Astrocyte of the hippocampus (primary cell): ENCODE measurements around the gene HAVCR1.
"Not testable (repeated sequence)": the region's sequence is repeated elsewhere in the genome, so short reads cannot be mapped to it uniquely, and the experiment has no call there.

Experiments used
- DNase-seq: peaks from one replicate; pipeline ENCODE4 v3.0.0; 2011; ENCODE audit warnings: low read depth, low spot score

HAVCR1 gene

GRCh38 chr5:157050050-157050449 lies 8.9 kb downstream of the HAVCR1 start:
- DNase-seq = no peak

DNA sequence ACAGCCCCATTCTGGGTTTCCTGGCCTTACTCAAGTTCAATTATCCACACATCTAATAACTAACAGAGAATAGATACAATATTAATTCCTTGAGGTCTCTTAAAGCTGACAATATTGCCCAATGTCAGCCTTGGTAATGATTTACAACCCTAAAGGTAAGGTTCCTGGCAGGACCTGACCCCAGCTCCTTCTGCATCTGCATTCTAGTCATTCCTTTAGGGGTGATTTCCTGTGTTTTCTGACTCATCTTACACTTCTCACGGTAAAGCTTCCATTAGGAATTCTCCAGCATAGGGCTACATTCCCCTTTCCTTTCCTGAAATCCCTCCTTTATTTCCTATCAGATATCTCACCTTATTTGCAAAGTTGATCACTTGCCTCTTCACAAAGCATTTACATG lies 9.3 kb downstream of the HAVCR1 start:
- no peak for DNase-seq

DNA sequence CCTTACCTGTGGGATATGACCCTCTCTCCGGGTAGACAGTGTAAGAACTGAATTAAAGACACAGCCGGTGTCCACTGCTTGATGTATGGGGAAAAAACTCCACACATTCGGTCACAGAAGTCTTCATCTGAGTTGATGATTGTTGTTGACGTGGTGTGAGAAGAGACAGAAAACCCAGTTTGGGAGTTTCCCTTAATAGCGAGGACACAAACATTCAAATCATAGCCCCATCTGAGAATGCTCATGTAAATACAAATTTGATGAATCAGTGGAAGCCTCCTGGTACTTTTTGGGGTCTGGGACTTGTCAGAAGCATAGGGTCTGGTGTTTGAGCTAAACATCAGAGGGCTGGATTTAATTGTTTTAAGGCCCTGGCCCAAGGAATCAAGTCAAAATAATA lies 11.0 kb downstream of the HAVCR1 start:
- no peak for DNase-seq

DNA sequence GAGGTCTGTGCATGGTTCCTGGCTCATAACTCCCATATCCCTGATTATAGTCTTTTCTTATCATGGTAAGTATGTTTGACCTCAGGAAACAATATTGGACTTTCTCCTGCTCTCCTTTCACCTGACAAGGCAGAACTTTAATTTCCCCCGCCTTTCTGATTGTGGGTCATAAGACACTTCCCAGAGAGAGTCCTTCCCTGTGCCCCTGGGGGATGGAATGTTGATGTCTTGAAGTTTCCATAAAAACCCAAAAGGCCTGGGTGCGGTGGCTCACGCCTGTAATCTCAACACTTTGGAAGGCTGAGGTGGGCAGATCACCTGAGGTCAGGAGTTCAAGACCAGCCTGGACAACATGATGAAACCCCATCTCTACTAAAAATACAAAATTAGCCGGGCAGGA lies 11.9 kb downstream of the HAVCR1 start:
- DNase-seq = not testable (repeated sequence)

- DNase-seq = peak; percentile 2
These were observed 12.9 kb downstream of the HAVCR1 start for GRCh38 chr5:157046041-157046440.

DNA sequence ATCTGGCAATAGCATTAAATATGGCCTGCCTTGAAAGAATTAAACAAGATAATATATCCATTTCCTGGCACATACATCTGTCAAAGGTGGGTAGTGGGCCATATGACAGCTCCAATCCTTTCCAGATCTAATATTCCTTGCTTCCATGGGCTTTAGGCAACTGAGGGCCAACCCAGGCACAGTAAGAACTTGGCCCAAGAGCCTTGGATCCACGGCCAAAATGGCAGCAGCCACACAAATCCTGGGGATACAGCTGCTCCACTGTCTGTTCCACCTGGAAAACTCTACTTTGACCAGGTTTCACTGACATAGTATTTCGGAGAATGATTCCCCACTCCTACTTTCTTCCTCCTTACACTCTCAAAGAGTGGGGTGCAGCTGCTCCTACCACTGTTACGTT lies 13.3 kb downstream of the HAVCR1 start:
- DNase-seq = no peak

DNA sequence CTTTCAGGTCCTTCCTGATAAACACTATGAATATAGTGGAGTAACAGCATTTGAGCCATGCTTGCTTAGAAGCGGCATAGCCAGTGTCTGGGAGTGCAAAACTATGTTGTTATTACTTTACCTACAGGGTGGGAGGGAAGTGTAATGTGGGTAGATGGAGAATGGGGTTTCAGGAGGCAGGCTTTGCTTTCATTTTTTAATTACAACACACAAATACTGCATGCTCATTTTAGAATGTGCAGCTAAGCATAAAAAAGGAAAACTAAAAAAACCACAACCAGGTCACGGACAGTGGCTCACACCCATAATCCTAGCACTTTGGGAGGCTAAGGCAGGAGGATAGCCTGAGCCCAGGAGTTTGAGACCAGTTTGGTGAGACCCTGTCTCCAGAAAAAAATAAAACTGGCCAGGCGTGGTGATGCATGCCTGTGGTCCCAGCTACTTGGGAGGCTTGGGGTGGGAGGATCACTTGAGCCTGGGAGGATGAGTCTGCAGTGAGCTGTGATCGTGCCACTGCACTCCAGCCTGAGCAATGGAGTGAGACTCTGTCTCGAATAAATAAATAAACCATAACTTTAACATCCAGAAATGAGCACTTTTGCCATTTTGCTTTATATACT lies 20.2 kb downstream of the HAVCR1 start:
- no peak for DNase-seq

GRCh38 chr5:157034106-157035072 lies 24.5 kb downstream of the HAVCR1 start:
- not testable (repeated sequence) for DNase-seq

DNA sequence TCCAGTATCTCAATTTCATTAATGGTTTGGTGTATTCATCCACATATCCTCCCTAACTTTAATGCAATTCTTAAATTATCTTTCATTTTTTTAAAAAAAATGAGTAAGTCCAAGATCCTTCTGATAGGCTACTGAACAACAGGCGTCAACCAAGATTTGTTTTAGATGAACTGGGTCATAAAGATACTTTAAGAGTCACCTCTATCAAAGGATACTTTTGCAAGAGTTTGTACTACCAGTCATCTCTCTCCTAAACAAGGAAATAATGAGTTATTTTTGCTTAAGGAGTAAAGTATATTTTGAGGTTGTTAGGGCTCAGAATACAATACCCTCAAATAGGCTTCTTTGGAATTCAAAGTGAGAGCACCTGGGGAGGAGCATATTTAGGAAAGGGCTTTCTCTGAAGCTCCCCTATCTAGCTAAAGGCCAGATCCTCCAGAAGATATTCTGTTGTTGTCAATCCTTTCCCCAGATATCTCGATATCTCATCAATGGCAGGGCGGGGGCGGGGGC lies 25.8 kb downstream of the HAVCR1 start:
- DNase-seq = no peak

- DNase-seq = no peak
These were observed 28.2 kb downstream of the HAVCR1 start for GRCh38 chr5:157030692-157031091.

DNA sequence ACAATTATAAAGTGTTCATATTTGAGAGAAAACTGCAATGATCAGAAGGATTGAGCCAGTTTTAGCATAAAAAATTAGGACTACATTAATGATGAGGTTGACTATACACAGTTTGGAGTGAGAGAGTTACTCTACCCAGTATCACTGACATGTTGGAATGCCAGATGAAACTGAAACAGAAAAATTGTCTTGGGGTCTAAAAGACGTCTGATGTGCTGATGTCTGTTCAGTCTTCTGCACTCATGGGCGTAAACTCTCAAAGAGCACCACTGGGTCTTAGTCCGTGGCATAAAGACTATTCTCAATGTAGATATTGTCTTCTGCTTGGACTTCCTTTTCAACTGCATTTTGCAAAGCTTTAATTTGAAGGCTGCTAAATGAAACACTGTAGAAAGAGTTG lies 29.5 kb downstream of the HAVCR1 start:
- DNase-seq = no peak

- DNase-seq = not testable (repeated sequence)
These were observed 31.3 kb downstream of the HAVCR1 start for GRCh38 chr5:157027663-157028062.

DNA sequence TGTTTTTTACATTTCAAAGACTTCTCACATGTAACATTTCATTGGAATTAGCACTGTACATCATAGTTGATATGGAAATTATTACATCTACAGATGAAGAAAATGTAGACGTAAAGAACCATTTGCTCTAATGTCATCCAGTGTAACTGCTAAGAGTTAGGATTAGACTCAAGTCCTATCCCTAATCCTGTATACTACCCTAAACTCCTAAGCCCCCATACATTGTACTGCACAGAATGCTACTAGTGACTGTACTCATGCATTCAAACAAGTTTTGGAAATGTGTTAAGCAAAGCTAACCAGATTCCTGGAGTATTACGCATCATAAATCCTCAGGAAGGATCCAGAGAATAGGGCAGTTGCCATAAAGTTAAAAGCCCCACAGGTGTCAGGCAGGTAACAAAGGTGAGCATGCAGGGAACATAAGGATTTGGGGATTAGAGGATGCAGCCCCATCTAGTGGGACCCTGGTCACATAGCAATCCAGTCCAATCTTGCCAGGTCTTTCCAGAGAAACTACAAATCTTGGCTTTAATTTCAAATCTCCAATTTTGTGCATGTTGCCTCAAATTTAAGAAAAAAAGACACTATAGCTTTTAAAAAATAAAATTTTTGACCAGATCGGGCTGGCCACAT lies 32.0 kb downstream of the HAVCR1 start:
- DNase-seq = no peak

GRCh38 chr5:157025093-157025698 lies 33.7 kb downstream of the HAVCR1 start:
- no peak for DNase-seq

- no peak for DNase-seq
These were observed 34.5 kb downstream of the HAVCR1 start for GRCh38 chr5:157024208-157024959.

DNA sequence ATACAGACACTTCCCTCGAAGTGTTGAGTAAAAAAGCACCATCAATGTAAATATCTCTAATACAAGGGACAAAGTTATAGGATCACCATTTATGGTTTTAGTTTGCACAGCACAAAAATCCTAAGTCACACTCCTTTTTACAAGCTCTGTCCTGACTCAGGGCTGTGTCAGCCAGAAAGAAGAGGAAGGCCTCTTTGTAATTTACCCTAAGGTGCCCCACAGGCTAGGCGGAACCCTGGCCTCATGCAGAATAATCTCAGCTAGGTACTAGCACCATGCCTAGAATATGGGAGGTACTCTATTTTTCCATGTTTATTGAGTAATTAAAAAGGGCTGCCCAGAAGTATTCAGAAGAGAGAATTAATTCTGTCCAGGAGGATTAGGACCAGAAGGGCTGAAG lies 36.9 kb downstream of the HAVCR1 start:
- DNase-seq = no peak

DNA sequence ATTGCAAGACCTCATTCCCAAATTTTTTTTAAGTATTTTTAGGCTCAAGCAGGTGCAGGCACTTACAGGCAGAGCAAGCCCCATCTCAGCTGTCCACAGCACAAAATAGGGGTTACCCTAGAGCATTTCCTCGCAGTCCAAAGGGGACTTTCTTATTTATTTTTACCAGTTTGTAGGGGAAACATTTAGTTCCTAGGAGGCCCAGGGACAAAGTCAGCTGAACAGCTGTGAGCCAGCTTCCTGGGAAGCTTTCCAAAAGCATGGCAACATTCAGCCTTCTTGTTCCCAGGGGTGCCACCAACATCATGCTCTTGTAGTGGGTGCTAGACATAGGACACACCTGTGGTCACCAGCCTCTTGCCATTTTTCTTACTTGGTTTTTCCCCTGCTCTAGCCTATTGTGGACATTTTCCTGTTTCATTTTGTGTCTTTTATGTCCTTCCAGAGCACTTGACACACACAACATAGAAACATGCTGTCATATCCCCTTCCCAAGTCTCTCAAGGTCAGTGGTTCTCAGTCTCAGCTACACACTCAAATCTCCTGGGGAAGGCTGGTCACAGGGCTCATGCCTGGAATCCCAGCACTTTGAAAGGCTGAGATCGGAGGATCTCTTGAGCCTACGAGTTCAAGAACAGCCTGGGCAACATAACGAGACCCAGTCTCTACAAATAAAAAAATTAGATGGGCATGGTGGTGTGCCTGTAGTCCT lies 38.2 kb downstream of the HAVCR1 start:
- DNase-seq = no peak

GRCh38 chr5:157020002-157020401 lies 38.9 kb downstream of the HAVCR1 start:
- no peak for DNase-seq

- DNase-seq = not testable (repeated sequence)
These were observed 44.8 kb downstream of the HAVCR1 start for GRCh38 chr5:157014143-157014542.

GRCh38 chr5:157006262-157006661 lies 52.7 kb downstream of the HAVCR1 start:
- no peak for DNase-seq
